HEK293 (cell line): ENCODE measurements around the gene DYDC1.

ENCODE experiments used
- CTCF ChIA-PET: fragments of 350-600 bp; formaldehyde crosslinking; extraction: SDS; loops from one replicate; lab custom pipeline; 2021; ENCODE audit warnings: antibody characterized with exemption; lab: Yijun Ruan, JAX
- POLR2A ChIA-PET: fragments of 300-600 bp; formaldehyde crosslinking; extraction: SDS; loops from one replicate; lab custom pipeline; 2020; ENCODE audit warnings: antibody characterized with exemption, inconsistent platforms; lab: Yijun Ruan, JAX
- H3K27ac ChIP-seq: fragments of 200-500 bp; sonication (Bioruptor generic); 2 replicates; pipeline ENCODE4 v1.5.1; 2014; ENCODE audit warnings: low read depth, low read length, control low read depth, inconsistent platforms; ENCODE audit errors: extremely low read depth
- H3K36me3 ChIP-seq, 2 experiments: fragments of 200-500 bp in 1 of 2; sonication (Bioruptor generic) in 1 of 2; 1 replicate in 1 of 2; 2 replicates in 1 of 2; pipeline ENCODE4 v1.5.1; 2014 to 2017; ENCODE audit warnings: inconsistent platforms in 2 of 2, low read length in 2 of 2; ENCODE audit not compliant: control insufficient read depth in 2 of 2, insufficient read depth in 1 of 2
- H3K4me1 ChIP-seq: fragments of 200-500 bp; sonication (Bioruptor generic); 2 replicates; pipeline ENCODE4 v1.5.1; 2014; ENCODE audit warnings: mild to moderate bottlenecking, low read length, inconsistent platforms; ENCODE audit not compliant: control insufficient read depth, insufficient read depth
- H3K4me3 ChIP-seq: 2 replicates; pipeline ENCODE4 v1.5.1; 2011; ENCODE audit warnings: low read depth, mild to moderate bottlenecking, control low read depth, low read length, moderate library complexity
- H3K9me3 ChIP-seq: fragments of 200-500 bp; sonication (Bioruptor generic); 2 replicates; pipeline ENCODE4 v1.5.1; 2014; ENCODE audit warnings: low read depth, low read length, inconsistent platforms; ENCODE audit not compliant: control insufficient read depth, insufficient read depth
- IKZF3 ChIP-seq: fragments of 450-650 bp; IDR thresholded peaks from 2 replicates; pipeline ENCODE4 v1.5.0; 2018; ENCODE audit warnings: missing biosample characterization, mild to moderate bottlenecking, missing genetic modification characterization, moderate library complexity
- KLF1 ChIP-seq: fragments of 450-650 bp; formaldehyde crosslinking; IDR thresholded peaks from 2 replicates; pipeline ENCODE4 v1.5.1; 2016; ENCODE audit warnings: missing biosample characterization, missing genetic modification characterization
- PRDM1 ChIP-seq: fragments of 450-650 bp; formaldehyde crosslinking; IDR thresholded peaks from 2 replicates; pipeline ENCODE4; 2016; ENCODE audit warnings: missing biosample characterization, missing genetic modification characterization
- SCRT1 ChIP-seq: fragments of 450-650 bp; formaldehyde crosslinking; IDR thresholded peaks from 2 replicates; pipeline ENCODE4 v1.5.1; 2016; ENCODE audit warnings: missing biosample characterization, missing genetic modification characterization, borderline replicate concordance
- ZBTB17 ChIP-seq: fragments of 450-650 bp; formaldehyde crosslinking; IDR thresholded peaks from 2 replicates; pipeline ENCODE4 v1.5.1; 2016; ENCODE audit warnings: missing biosample characterization, missing genetic modification characterization
- ZEB2 ChIP-seq: fragments of 450-650 bp; formaldehyde crosslinking; IDR thresholded peaks from 2 replicates; pipeline ENCODE4 v1.5.1; 2016; ENCODE audit warnings: missing biosample characterization, missing genetic modification characterization
- ZIC2 ChIP-seq: fragments of 450-650 bp; formaldehyde crosslinking; IDR thresholded peaks from 2 replicates; pipeline ENCODE4 v1.5.1; 2016; ENCODE audit warnings: missing biosample characterization, missing genetic modification characterization
- ZNF394 ChIP-seq: fragments of 450-650 bp; formaldehyde crosslinking; IDR thresholded peaks from 2 replicates; pipeline ENCODE4 v1.5.1; 2016; ENCODE audit warnings: missing biosample characterization, missing genetic modification characterization, mild to moderate bottlenecking, moderate library complexity, borderline replicate concordance
- ZNF473 ChIP-seq: fragments of 450-650 bp; formaldehyde crosslinking; IDR thresholded peaks from 2 replicates; pipeline ENCODE4 v1.5.1; 2017; ENCODE audit warnings: missing biosample characterization, missing genetic modification characterization
- ZNF623 ChIP-seq: fragments of 450-650 bp; formaldehyde crosslinking; IDR thresholded peaks from 2 replicates; pipeline ENCODE4 v1.5.1; 2016; ENCODE audit warnings: missing biosample characterization, missing genetic modification characterization
- ZNF677 ChIP-seq: fragments of 450-650 bp; IDR thresholded peaks from 2 replicates; pipeline ENCODE4 v1.5.0; 2018; ENCODE audit warnings: missing biosample characterization, mild to moderate bottlenecking, missing genetic modification characterization, moderate library complexity
- ZNF768 ChIP-seq: fragments of 450-650 bp; formaldehyde crosslinking; IDR thresholded peaks from 2 replicates; pipeline ENCODE4 v1.5.1; 2018; ENCODE audit warnings: missing biosample characterization, mild to moderate bottlenecking, missing genetic modification characterization
- TF ChIP-seq, protein P1 (sequence below): fragments of 450-650 bp; formaldehyde crosslinking; IDR thresholded peaks from 2 replicates; pipeline ENCODE4 v1.5.1; 2016; ENCODE audit warnings: missing biosample characterization, missing genetic modification characterization
- TF ChIP-seq, protein P2 (sequence below): fragments of 450-650 bp; formaldehyde crosslinking; IDR thresholded peaks from 2 replicates; pipeline ENCODE4 v1.5.1; 2017; ENCODE audit warnings: missing biosample characterization, missing genetic modification characterization
- TF ChIP-seq, protein P3 (sequence below): fragments of 450-650 bp; formaldehyde crosslinking; IDR thresholded peaks from 2 replicates; pipeline ENCODE4 v1.5.1; 2016; ENCODE audit warnings: missing biosample characterization, missing genetic modification characterization
- TF ChIP-seq, protein P4 (sequence below): fragments of 450-650 bp; formaldehyde crosslinking; IDR thresholded peaks from 2 replicates; pipeline ENCODE4; 2016; ENCODE audit warnings: missing biosample characterization, missing genetic modification characterization
- TF ChIP-seq, protein P5 (sequence below): fragments of 450-650 bp; formaldehyde crosslinking; IDR thresholded peaks from 2 replicates; pipeline ENCODE4 v1.5.1; 2016; ENCODE audit warnings: missing biosample characterization, missing genetic modification characterization

Gene DYDC1

DNA sequence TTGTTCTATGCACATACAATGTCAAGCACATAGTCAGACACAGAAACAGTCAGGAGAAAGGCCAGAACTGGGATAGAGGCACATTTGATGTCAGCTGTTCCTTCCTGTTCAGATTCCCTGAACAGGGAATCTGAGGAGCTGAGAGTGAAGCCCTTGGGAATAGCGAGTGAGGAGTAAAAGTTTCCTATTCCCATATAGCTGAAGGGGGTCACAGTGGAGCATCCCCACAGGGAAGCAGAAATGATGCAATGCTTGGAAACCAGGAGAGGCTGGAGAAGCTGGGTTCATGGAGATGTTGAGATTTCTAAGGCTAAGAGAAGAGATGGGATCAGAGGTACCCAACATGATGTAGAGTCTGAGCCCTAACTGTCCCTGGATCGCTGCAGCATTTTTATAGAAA is 40.5 kb upstream of the DYDC1 start:
- no peak for TF ChIP-seq SCRT1 (tag by site-specific recombination)
- TF ChIP-seq, protein P1, sequence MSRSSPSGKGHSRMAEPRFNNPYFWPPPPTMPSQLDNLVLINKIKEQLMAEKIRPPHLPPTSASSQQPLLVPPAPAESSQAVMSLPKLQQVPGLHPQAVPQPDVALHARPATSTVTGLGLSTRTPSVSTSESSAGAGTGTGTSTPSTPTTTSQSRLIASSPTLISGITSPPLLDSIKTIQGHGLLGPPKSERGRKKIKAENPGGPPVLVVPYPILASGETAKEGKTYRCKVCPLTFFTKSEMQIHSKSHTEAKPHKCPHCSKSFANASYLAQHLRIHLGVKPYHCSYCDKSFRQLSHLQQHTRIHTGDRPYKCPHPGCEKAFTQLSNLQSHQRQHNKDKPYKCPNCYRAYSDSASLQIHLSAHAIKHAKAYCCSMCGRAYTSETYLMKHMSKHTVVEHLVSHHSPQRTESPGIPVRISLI (tag by site-specific recombination) = no peak
- TF ChIP-seq ZNF623 (tag by site-specific recombination) = no peak
- no peak for TF ChIP-seq IKZF3 (tag by site-specific recombination)
- TF ChIP-seq, protein P2, sequence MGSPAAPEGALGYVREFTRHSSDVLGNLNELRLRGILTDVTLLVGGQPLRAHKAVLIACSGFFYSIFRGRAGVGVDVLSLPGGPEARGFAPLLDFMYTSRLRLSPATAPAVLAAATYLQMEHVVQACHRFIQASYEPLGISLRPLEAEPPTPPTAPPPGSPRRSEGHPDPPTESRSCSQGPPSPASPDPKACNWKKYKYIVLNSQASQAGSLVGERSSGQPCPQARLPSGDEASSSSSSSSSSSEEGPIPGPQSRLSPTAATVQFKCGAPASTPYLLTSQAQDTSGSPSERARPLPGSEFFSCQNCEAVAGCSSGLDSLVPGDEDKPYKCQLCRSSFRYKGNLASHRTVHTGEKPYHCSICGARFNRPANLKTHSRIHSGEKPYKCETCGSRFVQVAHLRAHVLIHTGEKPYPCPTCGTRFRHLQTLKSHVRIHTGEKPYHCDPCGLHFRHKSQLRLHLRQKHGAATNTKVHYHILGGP (tag by site-specific recombination) = no peak
- no peak for TF ChIP-seq ZEB2 (tag by site-specific recombination)
- no peak for TF ChIP-seq ZNF473 (tag by site-specific recombination)
- TF ChIP-seq, protein P3, sequence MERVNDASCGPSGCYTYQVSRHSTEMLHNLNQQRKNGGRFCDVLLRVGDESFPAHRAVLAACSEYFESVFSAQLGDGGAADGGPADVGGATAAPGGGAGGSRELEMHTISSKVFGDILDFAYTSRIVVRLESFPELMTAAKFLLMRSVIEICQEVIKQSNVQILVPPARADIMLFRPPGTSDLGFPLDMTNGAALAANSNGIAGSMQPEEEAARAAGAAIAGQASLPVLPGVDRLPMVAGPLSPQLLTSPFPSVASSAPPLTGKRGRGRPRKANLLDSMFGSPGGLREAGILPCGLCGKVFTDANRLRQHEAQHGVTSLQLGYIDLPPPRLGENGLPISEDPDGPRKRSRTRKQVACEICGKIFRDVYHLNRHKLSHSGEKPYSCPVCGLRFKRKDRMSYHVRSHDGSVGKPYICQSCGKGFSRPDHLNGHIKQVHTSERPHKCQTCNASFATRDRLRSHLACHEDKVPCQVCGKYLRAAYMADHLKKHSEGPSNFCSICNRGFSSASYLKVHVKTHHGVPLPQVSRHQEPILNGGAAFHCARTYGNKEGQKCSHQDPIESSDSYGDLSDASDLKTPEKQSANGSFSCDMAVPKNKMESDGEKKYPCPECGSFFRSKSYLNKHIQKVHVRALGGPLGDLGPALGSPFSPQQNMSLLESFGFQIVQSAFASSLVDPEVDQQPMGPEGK (tag by site-specific recombination) = peak; percentile 23; the same call in 1 of the 2 replicates
- peak; percentile 77 for TF ChIP-seq ZIC2 (tag by site-specific recombination)
- TF ChIP-seq PRDM1 (tag by site-specific recombination) = peak; percentile 20; the same call in 1 of the 2 replicates
- TF ChIP-seq, protein P4, sequence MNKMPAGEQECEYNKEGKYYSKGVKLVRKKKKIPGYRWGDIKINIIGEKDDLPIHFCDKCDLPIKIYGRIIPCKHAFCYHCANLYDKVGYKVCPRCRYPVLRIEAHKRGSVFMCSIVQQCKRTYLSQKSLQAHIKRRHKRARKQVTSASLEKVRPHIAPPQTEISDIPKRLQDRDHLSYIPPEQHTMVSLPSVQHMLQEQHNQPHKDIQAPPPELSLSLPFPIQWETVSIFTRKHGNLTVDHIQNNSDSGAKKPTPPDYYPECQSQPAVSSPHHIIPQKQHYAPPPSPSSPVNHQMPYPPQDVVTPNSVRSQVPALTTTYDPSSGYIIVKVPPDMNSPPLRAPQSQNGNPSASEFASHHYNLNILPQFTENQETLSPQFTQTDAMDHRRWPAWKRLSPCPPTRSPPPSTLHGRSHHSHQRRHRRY (tag by site-specific recombination) = no peak
- TF ChIP-seq ZBTB17 (tag by site-specific recombination) = peak; percentile 24; the same call in 1 of the 2 replicates
- peak; percentile 28; the same call in 1 of the 2 replicates for TF ChIP-seq ZNF394 (tag by site-specific recombination)
- no peak for TF ChIP-seq KLF1 (tag by site-specific recombination)
- TF ChIP-seq ZNF768 (tag by site-specific recombination) = no peak
- TF ChIP-seq, protein P5, sequence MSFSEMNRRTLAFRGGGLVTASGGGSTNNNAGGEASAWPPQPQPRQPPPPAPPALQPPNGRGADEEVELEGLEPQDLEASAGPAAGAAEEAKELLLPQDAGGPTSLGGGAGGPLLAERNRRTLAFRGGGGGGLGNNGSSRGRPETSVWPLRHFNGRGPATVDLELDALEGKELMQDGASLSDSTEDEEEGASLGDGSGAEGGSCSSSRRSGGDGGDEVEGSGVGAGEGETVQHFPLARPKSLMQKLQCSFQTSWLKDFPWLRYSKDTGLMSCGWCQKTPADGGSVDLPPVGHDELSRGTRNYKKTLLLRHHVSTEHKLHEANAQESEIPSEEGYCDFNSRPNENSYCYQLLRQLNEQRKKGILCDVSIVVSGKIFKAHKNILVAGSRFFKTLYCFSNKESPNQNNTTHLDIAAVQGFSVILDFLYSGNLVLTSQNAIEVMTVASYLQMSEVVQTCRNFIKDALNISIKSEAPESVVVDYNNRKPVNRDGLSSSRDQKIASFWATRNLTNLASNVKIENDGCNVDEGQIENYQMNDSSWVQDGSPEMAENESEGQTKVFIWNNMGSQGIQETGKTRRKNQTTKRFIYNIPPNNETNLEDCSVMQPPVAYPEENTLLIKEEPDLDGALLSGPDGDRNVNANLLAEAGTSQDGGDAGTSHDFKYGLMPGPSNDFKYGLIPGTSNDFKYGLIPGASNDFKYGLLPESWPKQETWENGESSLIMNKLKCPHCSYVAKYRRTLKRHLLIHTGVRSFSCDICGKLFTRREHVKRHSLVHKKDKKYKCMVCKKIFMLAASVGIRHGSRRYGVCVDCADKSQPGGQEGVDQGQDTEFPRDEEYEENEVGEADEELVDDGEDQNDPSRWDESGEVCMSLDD (tag by site-specific recombination) = no peak
- TF ChIP-seq ZNF677 (tag by site-specific recombination) = no peak
- TF ChIP-seq, all 188 proteins: peak for 5
- no peak overlapping the region for H3K27ac ChIP-seq
- H3K4me3 ChIP-seq = no peak overlapping the region
- H3K36me3 ChIP-seq = no peaks in the 10 kb centered on the region
- H3K4me1 ChIP-seq = no peaks in the 10 kb centered on the region
- POLR2A ChIA-PET = interaction anchor here (0.6 kb wide), 1 partner anchor 1775 kb away, joined by 5 read pairs; no protein-coding TSS in a partner anchor
- H3K9me3 ChIP-seq = no peaks in the 10 kb centered on the region
- CTCF ChIA-PET = interaction anchor here (1.9 kb wide), 1 partner anchor 14 kb away, joined by 4 read pairs; no protein-coding TSS in a partner anchor
